Skeletal muscle cell (primary cell): ENCODE data around the gene TLR7.

Experiments used
- DNase-seq: peaks from one replicate; pipeline ENCODE4 v3.0.0-alpha.2; 2010; ENCODE audit warnings: low read depth
- H3K4me3 ChIP-seq: 2 replicates; pipeline ENCODE4 v1.5.1; 2011; ENCODE audit warnings: low read depth, mild to moderate bottlenecking, control low read depth, low read length, moderate library complexity

Gene TLR7

GRCh38 chrX:12887767-12888166 lies 20.9 kb downstream of the TLR7 start:
- no peak for DNase-seq
- H3K4me3 ChIP-seq: no peak overlapping the region

GRCh38 chrX:12890467-12890866 lies 23.6 kb downstream of the TLR7 start:
- no peak overlapping the region for H3K4me3 ChIP-seq
- no peak for DNase-seq

DNA sequence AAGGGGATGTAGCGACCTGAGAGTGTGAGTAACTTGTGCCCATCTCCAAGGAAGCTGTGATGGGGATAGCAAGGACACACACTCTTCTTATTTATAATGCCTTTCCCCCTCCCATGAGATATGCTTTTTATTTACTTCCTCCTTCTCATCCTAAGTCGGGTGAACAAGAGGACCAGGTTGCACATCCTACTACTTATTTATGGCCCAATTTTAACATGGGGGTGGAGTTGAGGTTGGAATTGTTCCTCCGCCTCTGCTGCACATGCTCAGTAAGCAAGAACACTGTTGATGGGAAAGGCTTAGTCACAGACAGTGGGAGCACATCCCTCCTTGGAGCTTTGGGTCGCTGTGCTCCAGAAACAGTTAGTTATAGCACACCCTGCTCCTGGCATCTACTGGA lies 24.3 kb downstream of the TLR7 start:
- no peak for DNase-seq

DNA sequence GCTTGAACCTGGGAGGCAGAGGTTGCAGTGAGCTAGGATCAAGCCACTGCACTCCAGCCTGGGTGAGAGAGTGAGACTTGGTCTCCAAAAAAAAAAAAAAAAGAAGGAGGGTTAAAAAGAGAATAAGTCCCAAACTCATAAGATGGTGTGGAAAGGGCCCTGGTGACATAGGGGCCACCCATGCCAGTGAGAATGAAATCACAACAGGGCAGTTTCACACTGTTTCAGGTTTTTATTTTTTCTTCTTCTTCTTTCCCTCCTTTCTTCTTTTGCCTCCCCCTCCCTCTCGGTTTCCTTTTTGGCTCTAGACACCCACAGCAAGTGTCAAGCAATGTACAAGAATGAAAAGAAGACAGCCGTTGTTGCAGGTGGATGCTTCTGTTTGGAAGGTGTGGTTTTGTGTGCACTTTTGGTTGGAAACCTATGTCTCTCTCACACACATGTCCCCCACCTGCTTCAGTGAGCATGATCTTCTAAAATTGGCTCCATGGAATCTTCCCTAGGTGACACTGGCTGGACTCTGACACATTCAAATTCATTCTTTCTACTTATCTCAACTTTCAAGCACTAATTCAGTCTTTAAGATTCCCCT lies 25.1 kb downstream of the TLR7 start:
- no peak overlapping the region for H3K4me3 ChIP-seq
- DNase-seq: no peak

More for the DNA sequence above, 24.3 kb downstream of the TLR7 start:
- no peak overlapping the region for H3K4me3 ChIP-seq

- DNase-seq: no peak
Measured at GRCh38 chrX:12892716-12893115, 25.8 kb downstream of the TLR7 start.

DNA sequence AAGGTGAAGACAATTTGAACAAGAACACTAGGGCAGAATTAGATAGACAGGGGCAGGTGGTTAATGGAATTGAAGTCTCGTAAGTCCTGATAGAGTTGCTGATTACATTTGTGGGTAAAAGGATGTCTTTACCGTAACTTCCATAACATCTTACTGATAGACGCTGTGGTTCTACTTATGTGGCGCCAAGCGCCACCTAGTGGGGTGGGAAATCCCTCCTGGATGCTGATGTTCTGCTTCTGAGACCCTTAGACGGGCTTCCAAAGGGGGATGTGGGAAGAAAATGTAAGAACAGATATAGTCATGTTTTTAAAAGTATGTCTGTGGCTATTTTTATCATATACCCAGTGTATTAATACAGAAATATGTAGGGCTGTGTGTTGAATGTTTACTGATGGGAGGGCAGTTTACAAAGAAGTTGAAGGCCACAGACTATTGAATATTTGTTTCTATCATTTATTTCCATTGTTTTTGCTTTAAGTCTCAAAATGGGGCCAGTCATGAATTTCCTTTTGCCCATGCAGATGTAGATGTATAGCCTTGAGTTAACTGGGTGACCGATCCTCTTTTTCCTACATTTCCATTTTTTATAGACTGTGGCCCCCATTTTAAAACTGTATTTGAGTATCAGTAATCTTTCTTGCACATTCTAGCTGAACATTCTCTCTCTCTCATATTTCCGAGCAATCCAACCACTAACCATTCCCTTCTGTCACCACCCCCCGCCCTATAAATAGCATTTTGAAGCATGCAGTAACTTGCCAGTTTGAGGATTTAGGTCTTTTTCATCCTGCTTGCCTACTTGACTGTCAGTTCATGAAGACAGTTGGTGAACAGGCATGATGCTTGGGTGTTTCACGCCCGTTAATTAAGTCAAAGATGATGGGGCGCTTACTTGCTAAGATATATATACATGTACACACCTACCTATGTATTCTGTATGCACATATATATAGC lies 27.5 kb downstream of the TLR7 start:
- no peak for DNase-seq
- H3K4me3 ChIP-seq: no peak overlapping the region

More at GRCh38 chrX:12892716-12893115, 25.8 kb downstream of the TLR7 start:
- H3K4me3 ChIP-seq: no peak overlapping the region

- DNase-seq: no peak
- H3K4me3 ChIP-seq: no peak overlapping the region
Measured at GRCh38 chrX:12895866-12896265, 29.0 kb downstream of the TLR7 start.

- no peak for DNase-seq
- no peak overlapping the region for H3K4me3 ChIP-seq
Measured at GRCh38 chrX:12896935-12897334, 30.1 kb downstream of the TLR7 start.

DNA sequence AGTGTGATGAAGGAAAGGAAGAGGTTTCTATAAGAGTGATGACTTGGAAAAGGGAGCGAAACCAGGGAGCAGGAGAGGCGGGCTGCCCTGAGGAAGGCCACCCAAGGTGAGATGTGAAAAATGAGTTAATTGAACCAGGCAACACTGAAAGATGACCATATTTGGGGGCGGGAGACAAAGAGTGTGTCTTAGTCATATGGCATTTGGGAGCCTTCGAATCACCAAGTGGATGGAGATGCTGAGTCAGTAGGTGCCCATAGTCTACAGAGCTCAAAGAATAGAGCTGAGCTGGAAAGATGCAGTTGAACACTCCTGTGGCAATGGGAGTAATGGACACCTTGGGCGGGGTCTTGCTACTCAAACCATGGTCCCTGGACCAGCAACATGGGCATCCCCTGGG lies 31.2 kb downstream of the TLR7 start:
- DNase-seq: no peak
- no peak overlapping the region for H3K4me3 ChIP-seq

DNA sequence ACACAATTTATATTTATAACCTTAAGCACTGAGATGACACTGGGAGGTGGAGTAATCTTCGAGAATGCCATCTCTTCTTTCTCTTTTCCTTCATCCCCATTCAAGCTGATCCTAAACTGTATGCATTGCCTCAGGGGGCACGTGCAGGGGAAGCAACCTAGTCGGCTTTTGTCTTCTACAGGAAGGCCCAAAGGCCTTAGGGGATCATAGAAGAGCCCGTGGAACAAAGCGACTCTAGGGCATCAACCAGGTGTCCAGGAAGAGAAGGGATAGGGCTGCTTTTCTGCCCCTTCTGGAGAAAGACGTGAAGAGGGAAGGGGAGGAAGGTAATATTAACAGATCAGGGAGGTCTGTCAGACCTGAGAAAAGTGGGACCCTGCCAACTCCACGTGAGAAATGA lies 32.6 kb downstream of the TLR7 start:
- no peak for DNase-seq
- H3K4me3 ChIP-seq: no peak overlapping the region

- no peak for DNase-seq
- no peak overlapping the region for H3K4me3 ChIP-seq
Measured at GRCh38 chrX:12901486-12901885, 34.6 kb downstream of the TLR7 start.

DNA sequence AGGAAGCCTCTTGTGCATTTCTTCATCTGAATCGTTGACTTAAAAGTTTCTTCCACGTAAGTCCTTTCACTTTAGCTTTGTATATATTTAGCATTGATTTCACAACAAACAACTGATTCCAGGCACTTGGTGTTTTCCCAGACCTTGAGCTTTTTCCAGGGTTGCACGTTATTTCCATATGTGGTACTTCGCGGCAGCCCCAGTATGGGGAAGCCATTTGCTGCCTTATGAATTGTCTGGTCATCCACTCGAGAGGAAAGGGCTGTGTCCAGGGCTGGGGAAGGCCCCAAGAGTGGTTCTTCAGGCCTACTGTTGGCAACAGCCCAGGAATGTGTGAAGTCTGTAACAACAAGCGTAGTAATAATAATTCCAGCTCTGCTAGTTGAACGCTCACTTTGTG lies 36.8 kb downstream of the TLR7 start:
- no peak for DNase-seq
- H3K4me3 ChIP-seq: no peak overlapping the region

GRCh38 chrX:12906046-12906761 lies 39.3 kb downstream of the TLR7 start, which contains the start of gene TLR8:
TLR8 (plus strand) TSS chrX:12906620; CDS start chrX:12906707, 87 bp downstream.
- DNase-seq: no peak
- H3K4me3 ChIP-seq: no peak within 1 kb of the TSS

DNA sequence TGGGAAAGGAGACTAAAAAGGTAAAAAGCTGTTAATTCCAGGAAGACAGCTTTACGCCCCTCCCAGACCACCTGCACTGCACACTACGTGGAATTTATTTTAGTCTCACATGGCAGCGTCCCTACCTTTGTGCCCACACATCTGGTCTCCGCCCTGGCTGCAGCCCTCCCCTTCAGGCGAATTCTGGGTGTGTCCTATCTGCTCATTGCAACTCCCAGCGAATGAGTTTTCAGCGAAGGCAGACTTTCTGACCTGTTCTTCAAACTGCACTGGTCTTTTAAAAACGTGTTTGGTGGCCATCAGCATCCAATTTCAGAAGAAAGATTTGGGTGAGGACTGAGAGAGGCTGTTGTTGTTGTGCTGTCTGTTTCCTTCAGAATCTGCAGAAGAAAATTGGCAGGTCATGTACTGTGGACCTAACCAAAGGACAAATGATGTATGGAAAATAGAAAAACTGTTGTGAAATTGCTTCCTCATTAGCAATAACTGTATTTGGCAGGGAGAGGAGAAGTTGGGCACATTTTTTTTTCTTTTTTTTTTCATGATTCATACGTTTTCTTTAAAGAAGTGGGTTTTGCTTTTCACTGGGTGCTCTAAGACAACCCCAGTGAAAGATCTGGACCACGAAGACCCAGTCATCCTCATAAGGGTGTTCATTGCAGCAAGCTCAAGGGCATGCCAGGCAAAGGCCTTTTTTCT lies 43.7 kb downstream of the TLR7 start:
- DNase-seq: no peak

GRCh38 chrX:12911122-12911470 lies 44.2 kb downstream of the TLR7 start:
- no peak overlapping the region for H3K4me3 ChIP-seq
- no peak for DNase-seq

More for the DNA sequence above, 43.7 kb downstream of the TLR7 start:
- H3K4me3 ChIP-seq: no peak overlapping the region

GRCh38 chrX:12912791-12913482 lies 46.1 kb downstream of the TLR7 start:
- no peak for DNase-seq
- no peak overlapping the region for H3K4me3 ChIP-seq

- no peak for DNase-seq
- no peak overlapping the region for H3K4me3 ChIP-seq
Measured at GRCh38 chrX:12917753-12918152, 50.9 kb downstream of the TLR7 start.

DNA sequence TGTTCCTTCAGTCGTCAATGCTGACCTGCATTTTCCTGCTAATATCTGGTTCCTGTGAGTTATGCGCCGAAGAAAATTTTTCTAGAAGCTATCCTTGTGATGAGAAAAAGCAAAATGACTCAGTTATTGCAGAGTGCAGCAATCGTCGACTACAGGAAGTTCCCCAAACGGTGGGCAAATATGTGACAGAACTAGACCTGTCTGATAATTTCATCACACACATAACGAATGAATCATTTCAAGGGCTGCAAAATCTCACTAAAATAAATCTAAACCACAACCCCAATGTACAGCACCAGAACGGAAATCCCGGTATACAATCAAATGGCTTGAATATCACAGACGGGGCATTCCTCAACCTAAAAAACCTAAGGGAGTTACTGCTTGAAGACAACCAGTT lies 52.2 kb downstream of the TLR7 start:
- no peak overlapping the region for H3K4me3 ChIP-seq
- no peak for DNase-seq

- no peak overlapping the region for H3K4me3 ChIP-seq
- DNase-seq: no peak
Measured at GRCh38 chrX:12919620-12920019, 52.7 kb downstream of the TLR7 start.
